ENCODE data around the gene SOX9. TPM values are rescaled to one million over a fixed set of nuclear protein-coding genes. Genes with fewer than 3 reads are reported as not detected.

The SOX9 gene
- total RNA-seq, 4 donors from 2014 or later: 16.1 to 40.0 (median 33.1) TPM

- Histone ChIP-seq H3K27me3 (no peaks in the 10 kb centered on the region), H3K4me3 (no peak overlapping the region), H3K9me3 (no peaks in the 10 kb centered on the region), H3K36me3 (no peaks in the 10 kb centered on the region), H3K27ac (no peak overlapping the region), H3K4me1 (no peaks in the 10 kb centered on the region)
- DNase-seq: no peak
- TF ChIP-seq POLR2A (IDR thresholded peaks at IDR 0.05): no peak
- TF ChIP-seq CTCF (IDR thresholded peaks at IDR 0.05): no peak
Observed at GRCh38 chr17:72093707-72094106, 27.1 kb upstream of the SOX9 start.

- no peaks in the 10 kb centered on the region for H3K9me3 ChIP-seq
- H3K4me1 ChIP-seq: no peaks in the 10 kb centered on the region
- no peak overlapping the region for H3K4me3 ChIP-seq
- no peaks in the 10 kb centered on the region for H3K36me3 ChIP-seq
- no peak for DNase-seq
- no peak for TF ChIP-seq CTCF (IDR thresholded peaks at IDR 0.05)
- TF ChIP-seq POLR2A (IDR thresholded peaks at IDR 0.05): no peak
- no peak overlapping the region for H3K27ac ChIP-seq
- H3K27me3 ChIP-seq: no peaks in the 10 kb centered on the region
Observed at GRCh38 chr17:72095316-72095715, 25.5 kb upstream of the SOX9 start.

GRCh38 chr17:72097144-72097543 lies 23.7 kb upstream of the SOX9 start:
- no peak overlapping the region for H3K27ac ChIP-seq
- no peaks in the 10 kb centered on the region for H3K36me3 ChIP-seq
- no peak for DNase-seq
- no peak for TF ChIP-seq POLR2A (IDR thresholded peaks at IDR 0.05)
- TF ChIP-seq CTCF (IDR thresholded peaks at IDR 0.05): no peak
- H3K9me3 ChIP-seq: no peaks in the 10 kb centered on the region
- no peaks in the 10 kb centered on the region for H3K4me1 ChIP-seq
- no peaks in the 10 kb centered on the region for H3K27me3 ChIP-seq
- no peak overlapping the region for H3K4me3 ChIP-seq

- Histone ChIP-seq H3K36me3 (no peaks in the 10 kb centered on the region), H3K4me3 (no peak overlapping the region), H3K4me1 (no peaks in the 10 kb centered on the region), H3K9me3 (no peaks in the 10 kb centered on the region), H3K27ac (no peak overlapping the region), H3K27me3 (no peaks in the 10 kb centered on the region)
- no peak for TF ChIP-seq CTCF (IDR thresholded peaks at IDR 0.05)
- TF ChIP-seq POLR2A (IDR thresholded peaks at IDR 0.05): no peak
- no peak for DNase-seq
Observed at GRCh38 chr17:72099919-72100318, 20.9 kb upstream of the SOX9 start.

DNA sequence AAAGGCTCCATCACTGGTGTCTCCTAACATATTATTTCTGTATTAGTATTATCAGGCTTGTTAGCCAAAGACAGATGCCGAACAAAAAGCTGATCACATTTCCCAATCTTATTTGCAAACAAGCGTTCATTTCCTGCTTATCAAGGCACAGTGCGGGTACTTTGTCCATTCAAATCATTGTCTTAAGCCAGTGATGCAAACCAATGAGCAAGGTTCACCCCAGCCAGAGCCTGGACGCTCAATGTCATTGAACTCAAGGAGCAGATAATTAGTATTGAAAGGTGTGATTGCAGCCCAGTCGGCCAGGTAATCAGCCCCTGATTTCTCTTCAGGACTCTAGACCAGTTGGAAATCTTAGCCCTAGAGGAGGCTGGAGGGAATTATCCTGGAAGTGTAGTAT lies 20.4 kb upstream of the SOX9 start:
- TF ChIP-seq POLR2A (IDR thresholded peaks at IDR 0.05): no peak
- TF ChIP-seq CTCF (IDR thresholded peaks at IDR 0.05): no peak
- no peaks in the 10 kb centered on the region for H3K36me3 ChIP-seq
- H3K27me3 ChIP-seq: no peaks in the 10 kb centered on the region
- DNase-seq: no peak
- no peak overlapping the region for H3K4me3 ChIP-seq
- H3K27ac ChIP-seq: no peak overlapping the region
- H3K4me1 ChIP-seq: no peaks in the 10 kb centered on the region
- H3K9me3 ChIP-seq: no peaks in the 10 kb centered on the region

DNA sequence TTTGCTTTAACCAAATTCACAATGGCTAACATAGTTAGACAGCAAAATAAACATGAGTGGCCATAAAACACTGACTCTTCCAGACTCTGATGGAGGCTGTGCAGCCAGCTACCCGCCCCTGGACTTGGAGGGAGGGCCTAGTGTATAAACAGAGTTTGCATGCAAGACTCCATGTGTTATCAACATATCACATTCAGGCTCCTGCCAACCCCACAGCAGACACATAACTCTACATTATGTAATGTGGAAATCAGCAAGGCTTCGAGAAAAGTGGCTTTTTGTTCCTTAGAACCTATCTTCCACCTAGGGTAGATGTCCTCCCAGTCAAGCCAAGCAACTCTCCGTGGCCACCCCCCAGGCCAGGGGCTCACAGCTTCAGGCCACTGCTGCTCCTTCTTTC lies 19.3 kb upstream of the SOX9 start:
- Histone ChIP-seq H3K4me1 (no peaks in the 10 kb centered on the region), H3K4me3 (no peak overlapping the region), H3K36me3 (no peaks in the 10 kb centered on the region), H3K27me3 (no peaks in the 10 kb centered on the region), H3K27ac (no peak overlapping the region), H3K9me3 (no peaks in the 10 kb centered on the region)
- no peak for DNase-seq
- TF ChIP-seq POLR2A (IDR thresholded peaks at IDR 0.05) (no peak), CTCF (IDR thresholded peaks at IDR 0.05) (no peak)

Data from Peyer's patch (tissue), 4 donors.